ENCODE results near the gene ZKSCAN4. TPM values are rescaled to one million over a fixed set of nuclear protein-coding genes. Genes with fewer than 3 reads are reported as not detected.
A peak's percentile ranks its signal among the peaks of the same experiment; 100 is the strongest.

ZKSCAN4 gene
- polyA plus RNA-seq, 1 donor (not counting 4 experiments of a cell fraction or from before 2014, with no cell fraction given): 3.5 TPM

- TF ChIP-seq CTCF (optimal IDR thresholded peaks at IDR 0.05 in 1 of 3, IDR thresholded peaks at IDR 0.05 in 1 of 3, conservative IDR thresholded peaks at IDR 0.05 in 1 of 3; ENCODE audit: extremely low read depth in 1 of 3, insufficient read depth in 2 of 3, low read length in 3 of 3) (no peak), EZH2 (IDR thresholded peaks at IDR 0.05; ENCODE audit: low read length) (no peak)
- peak overlapping the region; percentile 94 for H2AFZ ChIP-seq (ENCODE audit: control insufficient read depth, low read length)
- dilution Hi-C loops (cut with MboI; ENCODE audit: extremely low pct_ligation_motif_present, low sequenced_read_pairs): no loop called here
- no peaks in the 10 kb centered on the region for H3K27me3 ChIP-seq (ENCODE audit: control insufficient read depth, extremely low read depth, insufficient read depth, low read length)
- H3K4me1 ChIP-seq (ENCODE audit: control insufficient read depth, extremely low read depth, insufficient read depth, low read length): peaks cover 9% of the 10 kb centered on the region
- peaks cover 0 to 4% of the 10 kb centered on the region in 2 experiments for H3K36me3 ChIP-seq (ENCODE audit: control insufficient read depth in 2 of 2, extremely low read depth in 1 of 2, insufficient read depth in 2 of 2, low read length in 2 of 2)
- H3K4me3 ChIP-seq (ENCODE audit: control insufficient read depth in 2 of 3, extremely low read depth in 1 of 3, insufficient read depth in 2 of 3, low read depth in 1 of 3, low read length in 3 of 3): peak overlapping the region; percentile 71 to 85 (median 84)
- H3K27ac ChIP-seq (ENCODE audit: control insufficient read depth, insufficient read depth, low read length): peak overlapping the region; percentile 72
- no peaks in the 10 kb centered on the region for H3K9me1 ChIP-seq (ENCODE audit: control insufficient read depth, extremely low read depth, insufficient read depth, low read length)
- H3K9me3 ChIP-seq (ENCODE audit: control insufficient read depth, low read depth, low read length): no peaks in the 10 kb centered on the region
- peaks cover 9% of the 10 kb centered on the region for H3K79me2 ChIP-seq (ENCODE audit: control insufficient read depth, insufficient read depth, low read length)
- H4K20me1 ChIP-seq (ENCODE audit: control insufficient read depth, extremely low read depth, insufficient read depth, low read length): no peaks in the 10 kb centered on the region
- peak overlapping the region; percentile 84 for H3K9ac ChIP-seq (ENCODE audit: control insufficient read depth, extremely low read depth, insufficient read depth, low read length)
- FAIRE-seq (no peak), DNase-seq (ENCODE audit: low read depth, low spot score) (no peak)
- peak overlapping the region; percentile 95 for H3K4me2 ChIP-seq (ENCODE audit: control insufficient read depth, extremely low read depth, insufficient read depth, low read depth, low read length)
These were observed 14.5 kb upstream of the ZKSCAN4 start for GRCh38 chr6:28266563-28266961.

- no peak overlapping the region for H3K4me2 ChIP-seq (ENCODE audit: control insufficient read depth, extremely low read depth, insufficient read depth, low read depth, low read length)
- FAIRE-seq: no peak
- no peak for TF ChIP-seq EZH2 (IDR thresholded peaks at IDR 0.05; ENCODE audit: low read length)
- no peak for TF ChIP-seq CTCF (optimal IDR thresholded peaks at IDR 0.05 in 1 of 3, IDR thresholded peaks at IDR 0.05 in 1 of 3, conservative IDR thresholded peaks at IDR 0.05 in 1 of 3; ENCODE audit: extremely low read depth in 1 of 3, insufficient read depth in 2 of 3, low read length in 3 of 3)
- peaks cover 9% of the 10 kb centered on the region for H3K4me1 ChIP-seq (ENCODE audit: control insufficient read depth, extremely low read depth, insufficient read depth, low read length)
- H3K79me2 ChIP-seq (ENCODE audit: control insufficient read depth, insufficient read depth, low read length): peaks cover 6% of the 10 kb centered on the region
- H2AFZ ChIP-seq (ENCODE audit: control insufficient read depth, low read length): no peak overlapping the region
- no peak overlapping the region for H3K4me3 ChIP-seq (ENCODE audit: control insufficient read depth in 2 of 3, extremely low read depth in 1 of 3, insufficient read depth in 2 of 3, low read depth in 1 of 3, low read length in 3 of 3)
- H3K9ac ChIP-seq (ENCODE audit: control insufficient read depth, extremely low read depth, insufficient read depth, low read length): no peak overlapping the region
- no peaks in the 10 kb centered on the region for H3K9me1 ChIP-seq (ENCODE audit: control insufficient read depth, extremely low read depth, insufficient read depth, low read length)
- H3K27me3 ChIP-seq (ENCODE audit: control insufficient read depth, extremely low read depth, insufficient read depth, low read length): no peaks in the 10 kb centered on the region
- dilution Hi-C loops (cut with MboI; ENCODE audit: extremely low pct_ligation_motif_present, low sequenced_read_pairs): no loop called here
- DNase-seq (ENCODE audit: low read depth, low spot score): no peak
- H3K36me3 ChIP-seq (ENCODE audit: control insufficient read depth in 2 of 2, extremely low read depth in 1 of 2, insufficient read depth in 2 of 2, low read length in 2 of 2): no peaks in the 10 kb centered on the region
- H3K9me3 ChIP-seq (ENCODE audit: control insufficient read depth, low read depth, low read length): no peaks in the 10 kb centered on the region
- no peak overlapping the region for H3K27ac ChIP-seq (ENCODE audit: control insufficient read depth, insufficient read depth, low read length)
- no peaks in the 10 kb centered on the region for H4K20me1 ChIP-seq (ENCODE audit: control insufficient read depth, extremely low read depth, insufficient read depth, low read length)
These were observed 12.8 kb upstream of the ZKSCAN4 start for GRCh38 chr6:28264834-28265401.

All from keratinocyte (primary cell).